Measurements from ENCODE around the gene ZFYVE16.
"Not testable (repeated sequence)": the region's sequence is repeated elsewhere in the genome, so short reads cannot be mapped to it uniquely, and the experiment has no call there.

Gene ZFYVE16

GRCh38 chr5:80439213-80439612 lies 31.3 kb downstream of the ZFYVE16 start:
- no peak for TF ChIP-seq CTCF (conservative IDR thresholded peaks at IDR 0.05; ENCODE audit: low read depth, low read length)
- H3K4me3 ChIP-seq (ENCODE audit: low read length) = no peak overlapping the region
- no peak for DNase-seq (ENCODE audit: low read depth)

- DNase-seq (ENCODE audit: low read depth) = no peak
- TF ChIP-seq CTCF (conservative IDR thresholded peaks at IDR 0.05; ENCODE audit: low read depth, low read length) = no peak
- no peak overlapping the region for H3K4me3 ChIP-seq (ENCODE audit: low read length)
These were observed 34.9 kb downstream of the ZFYVE16 start for GRCh38 chr5:80442742-80443141.

DNA sequence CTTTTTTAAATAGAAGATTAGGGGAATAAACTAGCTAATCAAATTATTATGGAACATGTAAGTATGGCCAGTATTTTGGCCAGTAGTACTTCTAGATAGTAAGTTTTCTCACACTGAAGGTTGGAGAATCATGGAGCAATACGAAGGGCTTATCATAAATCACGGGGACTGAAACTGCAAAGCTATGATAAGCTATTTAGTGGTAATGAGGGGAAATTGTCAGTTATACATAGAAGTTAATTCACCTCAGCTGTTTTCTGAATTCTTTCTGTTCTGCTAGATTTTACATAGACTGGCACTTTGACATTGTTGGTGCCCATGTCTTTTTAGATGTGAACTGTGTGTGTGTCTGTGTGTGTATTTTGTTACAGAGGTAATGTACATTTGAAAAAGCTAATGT lies 45.5 kb downstream of the ZFYVE16 start:
- DNase-seq (ENCODE audit: low read depth) = no peak
- TF ChIP-seq CTCF (conservative IDR thresholded peaks at IDR 0.05; ENCODE audit: low read depth, low read length) = no peak
- no peak overlapping the region for H3K4me3 ChIP-seq (ENCODE audit: low read length)

GRCh38 chr5:80463269-80463668 lies 55.4 kb downstream of the ZFYVE16 start:
- H3K4me3 ChIP-seq (ENCODE audit: low read length) = no peak overlapping the region
- no peak for TF ChIP-seq CTCF (conservative IDR thresholded peaks at IDR 0.05; ENCODE audit: low read depth, low read length)
- no peak for DNase-seq (ENCODE audit: low read depth)

- TF ChIP-seq CTCF (conservative IDR thresholded peaks at IDR 0.05; ENCODE audit: low read depth, low read length) = no peak
- no peak overlapping the region for H3K4me3 ChIP-seq (ENCODE audit: low read length)
- DNase-seq (ENCODE audit: low read depth) = no peak
These were observed 59.0 kb downstream of the ZFYVE16 start for GRCh38 chr5:80466669-80467485.

- DNase-seq (ENCODE audit: low read depth) = no peak
- no peak overlapping the region for H3K4me3 ChIP-seq (ENCODE audit: low read length)
- TF ChIP-seq CTCF (conservative IDR thresholded peaks at IDR 0.05; ENCODE audit: low read depth, low read length) = no peak
These were observed 60.3 kb downstream of the ZFYVE16 start for GRCh38 chr5:80468131-80468530.

DNA sequence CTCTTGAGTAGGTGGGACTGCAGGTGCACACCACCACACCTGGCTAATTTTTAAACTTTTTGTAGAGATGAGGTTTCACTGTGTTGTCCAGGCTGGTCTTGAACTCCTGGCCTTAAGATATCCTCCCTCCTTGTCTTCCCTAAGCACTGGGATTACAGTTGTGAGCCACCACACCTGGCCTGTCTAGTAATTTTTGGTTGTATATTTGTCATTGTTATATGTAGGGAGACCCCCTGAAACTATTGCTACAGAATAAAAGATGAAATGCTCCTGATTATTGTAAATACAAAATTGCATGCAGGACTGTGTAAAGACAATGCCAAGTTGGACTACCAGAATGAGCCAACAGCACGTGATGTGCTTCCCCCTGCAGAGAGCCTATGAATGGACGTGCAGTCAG lies 62.8 kb downstream of the ZFYVE16 start:
- not testable (repeated sequence) for DNase-seq (ENCODE audit: low read depth); H3K4me3 ChIP-seq (ENCODE audit: low read length)

Data from retinal pigment epithelial cell (primary cell).